GF-D8 (cell line): ENCODE results near the gene CFAP157.
A peak's percentile ranks its signal among the peaks of the same experiment; 100 is the strongest.

Experiments
- DNase-seq: peaks from one replicate; lab custom pipeline; 2025; lab: John Stamatoyannopoulos, UW

CFAP157 gene

GRCh38 chr9:127693143-127693542, 13.6 kb upstream of the CFAP157 start:
- no peak for DNase-seq

GRCh38 chr9:127693697-127694096, 13.1 kb upstream of the CFAP157 start:
- no peak for DNase-seq

GRCh38 chr9:127694890-127695720, 11.7 kb upstream of the CFAP157 start:
- DNase-seq, result no peak

- DNase-seq, result no peak
Measured at GRCh38 chr9:127697575-127697974, 9.2 kb upstream of the CFAP157 start.

- no peak for DNase-seq
Measured at GRCh38 chr9:127698386-127698785, 8.4 kb upstream of the CFAP157 start.

GRCh38 chr9:127698985-127699670, 7.7 kb upstream of the CFAP157 start:
- no peak for DNase-seq

- DNase-seq, result no peak
Measured at GRCh38 chr9:127700140-127700539, 6.6 kb upstream of the CFAP157 start.

GRCh38 chr9:127700594-127701255, 6.1 kb upstream of the CFAP157 start:
- DNase-seq, result no peak

GRCh38 chr9:127703289-127703946, 3.4 kb upstream of the CFAP157 start:
- no peak for DNase-seq

GRCh38 chr9:127705577-127706379, 1.0 kb upstream of the CFAP157 start:
- no peak for DNase-seq

- DNase-seq, result no peak
Measured at GRCh38 chr9:127707766-127708165, 978 bp downstream of the CFAP157 start.

- no peak for DNase-seq
Measured at GRCh38 chr9:127708952-127709587, 2.3 kb downstream of the CFAP157 start.

- no peak for DNase-seq
Measured at GRCh38 chr9:127710204-127710783, 3.5 kb downstream of the CFAP157 start.

- peak; percentile 51 for DNase-seq
Measured at GRCh38 chr9:127711226-127711701, 4.5 kb downstream of the CFAP157 start.

- no peak for DNase-seq
Measured at GRCh38 chr9:127711831-127712274, 5.1 kb downstream of the CFAP157 start.

- DNase-seq, result no peak
Measured at GRCh38 chr9:127712371-127712770, 5.6 kb downstream of the CFAP157 start.

GRCh38 chr9:127712867-127713266, 6.1 kb downstream of the CFAP157 start:
- no peak for DNase-seq

GRCh38 chr9:127714020-127714750, 7.4 kb downstream of the CFAP157 start:
- no peak for DNase-seq

GRCh38 chr9:127714951-127715469, 8.2 kb downstream of the CFAP157 start:
- no peak for DNase-seq
